Lower leg skin (tissue), 3 donors: Measurements from ENCODE around the gene C14orf119.

Experiments used
- CTCF ChIP-seq, 3 donors: fragments of 450-650 bp; IDR thresholded peaks; one replicate each; pipeline ENCODE4 v1.5.1; 2016; ENCODE audit warnings: antibody characterized with exemption in 3 of 3, mild to moderate bottlenecking in 3 of 3, moderate library complexity in 2 of 3
- POLR2A ChIP-seq, 2 donors: fragments of 450-650 bp; IDR thresholded peaks; one replicate each; pipeline ENCODE4 v1.6.1; 2016 to 2017; ENCODE audit warnings: antibody characterized with exemption in 2 of 2, mild to moderate bottlenecking in 1 of 2, moderate library complexity in 1 of 2

- TF ChIP-seq CTCF (IDR thresholded peaks at IDR 0.05) (no peak), POLR2A (IDR thresholded peaks at IDR 0.05) (no peak)
These were observed 30.7 kb downstream of the C14orf119 start for GRCh38 chr14:23125933-23126524.
